SK-N-MC (cell line): Measurements from ENCODE around the gene MAPK9.

ENCODE experiments used
- EZH2 ChIP-seq: fragments of 200-600 bp; sonication (generic); IDR thresholded peaks from one replicate; pipeline ENCODE4 v1.6.1; 2017; ENCODE audit warnings: antibody characterized with exemption
- POLR2AphosphoS5 ChIP-seq: IDR thresholded peaks from 2 replicates; pipeline ENCODE4 v1.6.1; 2012; ENCODE audit warnings: mild to moderate bottlenecking, low read depth, low read length, borderline replicate concordance

DNA sequence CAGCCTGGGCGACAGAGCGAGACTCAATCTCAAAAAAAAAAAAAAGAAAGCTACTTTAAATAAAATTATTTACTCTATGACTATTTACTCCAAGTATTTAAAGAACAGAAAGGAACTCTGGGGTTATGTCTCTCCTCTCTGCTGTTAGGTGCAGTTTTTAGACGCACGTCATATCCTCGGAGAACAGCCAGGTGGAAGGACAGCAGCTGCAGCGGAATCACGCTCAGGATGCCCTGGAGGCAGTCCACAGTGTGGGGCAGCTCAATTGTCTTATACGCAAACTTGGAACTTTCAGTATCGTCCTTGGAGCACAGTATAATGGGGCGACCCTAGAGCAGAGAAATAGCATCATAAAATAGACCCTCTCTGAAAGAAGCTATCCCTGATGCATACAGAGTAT, 10.4 kb upstream of the MAPK9 start:
- TF ChIP-seq EZH2 (no peak), POLR2AphosphoS5 (no peak)
